Activated T-cell treated with anti-CD3 and anti-CD28 coated beads for 1 hour (primary cell): ENCODE data around the gene FAM124B.

ENCODE experiments used
- DNase-seq: peaks from one replicate; pipeline ENCODE4 v3.0.0-alpha.2; 2020; ENCODE audit warnings: low read depth

FAM124B gene

GRCh38 chr2:224401641-224402342 lies at the start of gene FAM124B:
FAM124B (minus strand) TSS chr2:224402107; CDS start chr2:224401768, 339 bp downstream.
- DNase-seq, result no peak

DNA sequence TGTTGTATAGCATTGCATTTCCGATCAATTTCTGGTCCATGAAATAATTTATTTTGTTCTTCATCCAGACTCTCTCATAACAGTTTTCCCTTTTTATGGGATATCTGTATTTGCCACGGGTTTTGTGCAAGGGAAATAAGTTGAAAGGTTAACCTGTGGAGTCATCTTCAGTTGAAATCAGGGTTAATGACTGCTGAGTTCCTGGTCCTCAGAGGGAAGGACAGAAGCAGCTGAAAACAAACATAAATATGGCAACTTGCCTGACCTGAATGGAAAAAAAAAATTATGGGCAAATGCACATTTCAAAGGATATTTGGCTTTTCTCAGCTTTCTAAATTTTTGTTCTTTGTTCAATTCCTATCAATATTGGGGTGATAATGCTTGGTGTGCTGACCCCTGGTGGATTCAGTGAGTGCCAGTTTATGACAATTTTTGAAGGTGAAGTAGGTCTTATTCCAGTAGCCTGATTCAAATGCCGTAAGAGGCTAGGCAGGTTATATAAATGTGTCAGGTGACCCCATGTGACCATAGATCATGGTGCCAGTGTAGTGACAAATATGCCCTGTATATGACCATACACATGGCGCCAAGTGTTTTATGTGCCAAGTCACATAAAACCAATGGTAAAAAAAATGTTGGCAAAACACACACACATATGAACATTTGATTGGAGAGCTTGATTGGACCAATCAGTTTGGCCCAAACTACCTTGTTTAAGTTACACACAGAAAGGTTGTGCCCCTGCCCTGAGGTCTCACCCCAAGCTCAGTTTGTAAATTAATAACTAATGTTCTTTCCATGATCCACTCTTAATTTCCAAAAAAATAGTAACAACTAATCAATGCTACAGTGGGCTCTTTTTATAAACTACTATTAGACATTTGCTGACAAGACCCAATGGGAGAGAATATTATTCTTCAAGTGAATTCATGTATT lies 47.6 kb upstream of the FAM124B start:
- no peak for DNase-seq

- DNase-seq, result no peak
Measured at GRCh38 chr2:224448236-224448635, 46.3 kb upstream of the FAM124B start.

- DNase-seq, result no peak
Measured at GRCh38 chr2:224444783-224445182, 42.9 kb upstream of the FAM124B start.

GRCh38 chr2:224444021-224444420 lies 42.1 kb upstream of the FAM124B start:
- DNase-seq, result no peak

DNA sequence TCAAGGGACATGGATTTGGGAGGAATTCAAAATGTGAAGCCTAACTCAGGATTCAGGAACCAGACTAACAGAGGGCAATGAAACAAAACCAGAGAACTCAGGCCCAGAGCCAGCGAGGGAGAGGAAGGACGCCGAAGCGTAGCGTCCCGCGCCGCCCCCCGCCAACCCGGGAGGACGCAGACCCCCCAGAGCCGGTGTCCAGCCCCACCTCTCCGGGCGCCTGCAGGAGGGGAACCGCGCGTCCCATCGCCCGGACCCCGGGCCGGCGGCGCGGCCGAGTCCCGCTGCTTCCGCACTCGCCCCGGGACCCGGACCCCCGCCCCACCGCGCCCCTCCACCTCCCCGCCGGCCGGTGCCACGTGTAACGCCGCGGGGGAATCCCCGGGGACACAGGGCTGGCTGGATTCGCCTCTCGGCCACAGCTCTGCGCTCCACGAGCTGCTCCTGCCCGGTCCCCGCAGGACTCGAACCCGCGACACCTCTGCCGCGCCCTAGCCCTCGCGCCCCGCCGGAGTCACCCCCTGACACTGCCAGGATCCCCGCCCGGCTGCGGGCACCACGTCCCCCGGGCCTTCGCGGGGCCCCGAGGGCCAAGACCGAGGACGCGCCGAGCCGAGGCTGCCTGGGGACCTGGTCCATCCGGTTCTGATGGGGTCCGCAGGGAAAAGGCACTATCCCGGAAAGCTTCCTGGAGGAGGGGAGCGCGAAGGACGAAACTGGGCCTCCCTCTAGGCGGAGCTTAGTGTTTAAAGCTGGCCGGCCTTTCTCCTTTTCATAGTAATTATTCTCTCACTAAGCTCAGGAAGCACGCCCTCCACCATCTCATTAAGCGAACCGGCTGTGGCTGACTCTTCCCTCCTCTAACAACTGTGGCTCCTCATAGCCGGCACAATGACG lies 40.4 kb upstream of the FAM124B start:
- DNase-seq, result no peak

GRCh38 chr2:224440988-224441387 lies 39.1 kb upstream of the FAM124B start:
- DNase-seq, result no peak

GRCh38 chr2:224438726-224439125 lies 36.8 kb upstream of the FAM124B start:
- no peak for DNase-seq

- DNase-seq, result no peak
Measured at GRCh38 chr2:224436634-224437033, 34.7 kb upstream of the FAM124B start.

DNA sequence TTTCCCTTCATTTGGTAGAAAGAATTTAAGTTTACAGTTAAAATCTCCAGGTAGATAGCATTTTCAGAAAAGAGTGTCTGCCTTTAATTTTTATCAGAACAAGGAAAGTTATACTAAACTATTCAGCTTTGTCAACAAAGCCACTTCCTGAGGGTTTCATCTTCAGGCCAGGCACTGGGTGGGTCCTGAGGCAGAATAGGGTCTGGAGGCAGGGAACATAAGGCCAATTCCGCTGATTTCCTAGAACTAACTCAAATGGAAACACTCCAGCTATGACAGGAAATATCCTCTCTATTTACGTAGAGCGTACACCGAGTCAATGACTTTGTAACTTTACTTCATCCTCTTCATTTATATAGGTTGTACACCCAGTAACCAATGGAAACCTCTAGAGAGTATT lies 32.7 kb upstream of the FAM124B start:
- no peak for DNase-seq

GRCh38 chr2:224433442-224433841 lies 31.5 kb upstream of the FAM124B start:
- no peak for DNase-seq

- DNase-seq, result no peak
Measured at GRCh38 chr2:224432003-224432579, 30.2 kb upstream of the FAM124B start.

GRCh38 chr2:224429441-224429810 lies 27.5 kb upstream of the FAM124B start:
- no peak for DNase-seq

DNA sequence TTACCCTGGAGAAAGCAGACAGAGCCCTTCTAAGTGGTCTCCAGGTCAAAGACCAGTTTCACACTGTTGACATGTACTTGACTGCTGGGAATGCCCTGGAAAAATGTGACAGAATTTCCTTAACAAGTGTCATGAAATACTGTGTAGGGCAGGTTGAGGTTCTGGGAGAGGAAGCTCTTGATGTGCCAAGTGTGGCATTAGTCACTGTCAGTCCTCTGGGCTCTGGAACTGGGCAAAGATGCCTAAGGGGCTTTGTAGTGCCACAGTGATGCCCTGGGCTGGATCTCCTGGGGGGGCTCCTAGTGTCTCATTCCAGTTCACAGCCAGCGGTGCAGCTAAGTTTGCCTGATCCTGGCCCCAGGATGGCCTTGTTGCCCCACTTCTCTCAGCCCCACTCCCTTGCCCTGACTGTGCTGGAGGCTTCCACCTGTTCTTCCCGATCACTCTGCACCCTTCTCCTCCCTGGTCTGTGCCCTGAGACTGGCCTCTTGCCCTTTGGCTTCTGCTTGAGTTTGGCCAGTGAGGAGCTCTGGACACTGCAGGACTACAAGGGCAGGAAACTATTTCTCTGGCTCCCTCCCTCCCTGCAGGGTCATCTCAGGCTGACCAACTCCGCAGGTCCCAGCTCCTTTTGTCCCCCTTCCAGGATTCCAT lies 27.0 kb upstream of the FAM124B start:
- DNase-seq, result no peak

DNA sequence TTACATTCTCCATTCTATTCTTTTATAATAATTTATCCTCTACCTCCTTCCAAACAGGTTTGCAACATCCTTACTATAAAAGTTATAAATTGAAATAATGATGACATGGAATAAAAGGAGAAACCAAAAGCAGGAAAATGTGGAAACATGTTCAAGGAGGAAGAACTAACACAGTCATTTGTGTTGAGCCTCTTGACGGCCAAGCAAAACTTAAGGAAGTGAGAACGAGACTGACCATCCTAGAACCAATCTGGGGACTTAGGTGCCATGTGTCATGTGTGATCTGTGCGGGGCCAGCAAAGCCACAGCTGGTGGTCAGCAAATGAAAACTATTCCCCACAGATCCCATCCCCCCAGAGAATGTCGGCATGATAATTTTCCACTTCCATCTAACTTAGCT lies 25.6 kb upstream of the FAM124B start:
- DNase-seq, result no peak

- no peak for DNase-seq
Measured at GRCh38 chr2:224426656-224427055, 24.7 kb upstream of the FAM124B start.

- DNase-seq, result no peak
Measured at GRCh38 chr2:224421065-224421464, 19.2 kb upstream of the FAM124B start.

- no peak for DNase-seq
Measured at GRCh38 chr2:224417947-224418346, 16.0 kb upstream of the FAM124B start.

DNA sequence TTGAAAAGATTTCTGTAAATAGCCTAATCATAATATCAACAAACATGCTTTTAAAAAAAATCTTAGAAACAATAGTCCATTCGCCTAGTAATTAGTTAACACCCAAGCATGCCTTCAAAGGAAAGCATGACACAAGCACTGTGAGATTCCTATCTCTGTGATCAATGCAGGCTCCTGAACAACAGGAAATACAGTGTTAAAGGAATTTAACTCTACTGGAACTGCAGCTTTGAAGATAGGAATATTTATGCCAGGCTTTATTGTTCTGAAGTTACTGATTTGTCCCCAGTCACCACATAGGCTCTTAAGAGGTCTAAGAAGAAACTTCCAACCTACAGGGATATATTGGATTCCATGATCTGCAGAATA lies 15.4 kb upstream of the FAM124B start:
- DNase-seq, result no peak

GRCh38 chr2:224416656-224417360 lies 14.9 kb upstream of the FAM124B start:
- no peak for DNase-seq

- DNase-seq, result no peak
Measured at GRCh38 chr2:224413381-224413780, 11.5 kb upstream of the FAM124B start.
